ENCODE data around the gene PAIP1. TPM values are rescaled to one million over a fixed set of nuclear protein-coding genes. Genes with fewer than 3 reads are reported as not detected.
"Not testable (repeated sequence)": the region's sequence is repeated elsewhere in the genome, so short reads cannot be mapped to it uniquely, and the experiment has no call there.

Gene PAIP1
- total RNA-seq, 2 experiments from 2014 or later: 44.2 to 69.2 TPM

DNA sequence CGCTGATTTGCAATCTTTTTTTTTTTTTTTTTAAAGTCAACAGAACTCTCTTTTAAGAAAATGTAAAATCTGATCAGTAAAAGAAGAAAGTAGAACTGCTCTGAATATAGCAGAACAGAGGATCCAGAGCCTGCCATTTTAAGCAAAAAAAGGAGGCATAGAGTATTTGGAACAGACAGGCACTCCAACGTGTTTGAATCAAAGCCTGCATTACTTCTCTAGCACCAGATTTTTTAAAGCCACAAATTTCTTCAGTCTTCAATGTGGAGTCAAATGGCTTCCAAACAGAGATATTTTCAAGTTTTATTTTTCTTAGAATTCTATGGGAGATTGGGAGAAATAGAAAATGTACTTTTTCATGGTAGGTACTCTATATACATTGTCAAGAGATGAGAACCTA lies 5.1 kb downstream of the PAIP1 start:
- ChIA-PET CTCF (ENCODE audit: unreplicated experiment) (no interaction called here), POLR2A (interaction anchor here (0.6 to 1.0 kb wide), 2 partner anchors 53 to 73 kb away, joined by 4 to 5 read pairs; no protein-coding TSS in a partner anchor)
- no peak overlapping the region for H3K4me3 ChIP-seq (ENCODE audit: low read depth, low read length, poor library complexity, severe bottlenecking)
- peaks cover 66% of the 10 kb centered on the region for H3K79me2 ChIP-seq (ENCODE audit: insufficient read depth, low read depth, low read length)
- BruUV-seq (replicated peaks): no TSS peak
- H3K9me2 ChIP-seq (ENCODE audit: insufficient read depth, low read length): no peaks in the 10 kb centered on the region
- no peak overlapping the region for H3K4me2 ChIP-seq (ENCODE audit: low read length)
- DNase-seq (ENCODE audit: low spot score): no peak
- H3K9me3 ChIP-seq (ENCODE audit: low read length): no peaks in the 10 kb centered on the region
- peaks cover 21% of the 10 kb centered on the region; the same call in 1 of the 2 replicates for H4K20me1 ChIP-seq (ENCODE audit: insufficient read depth, low read length)
- peaks cover 83% of the 10 kb centered on the region for H3K36me3 ChIP-seq (ENCODE audit: insufficient read depth, low read length)
- H3K4me1 ChIP-seq (ENCODE audit: insufficient read depth, low read length, poor library complexity, severe bottlenecking): peaks cover 29% of the 10 kb centered on the region
- intact Hi-C loops (cut with micrococcal nuclease; ENCODE audit: unreplicated experiment): no loop called here
- H3K27ac ChIP-seq (ENCODE audit: low read depth, low read length, poor library complexity, severe bottlenecking): no peak overlapping the region
- TF ChIP-seq, protein P1, sequence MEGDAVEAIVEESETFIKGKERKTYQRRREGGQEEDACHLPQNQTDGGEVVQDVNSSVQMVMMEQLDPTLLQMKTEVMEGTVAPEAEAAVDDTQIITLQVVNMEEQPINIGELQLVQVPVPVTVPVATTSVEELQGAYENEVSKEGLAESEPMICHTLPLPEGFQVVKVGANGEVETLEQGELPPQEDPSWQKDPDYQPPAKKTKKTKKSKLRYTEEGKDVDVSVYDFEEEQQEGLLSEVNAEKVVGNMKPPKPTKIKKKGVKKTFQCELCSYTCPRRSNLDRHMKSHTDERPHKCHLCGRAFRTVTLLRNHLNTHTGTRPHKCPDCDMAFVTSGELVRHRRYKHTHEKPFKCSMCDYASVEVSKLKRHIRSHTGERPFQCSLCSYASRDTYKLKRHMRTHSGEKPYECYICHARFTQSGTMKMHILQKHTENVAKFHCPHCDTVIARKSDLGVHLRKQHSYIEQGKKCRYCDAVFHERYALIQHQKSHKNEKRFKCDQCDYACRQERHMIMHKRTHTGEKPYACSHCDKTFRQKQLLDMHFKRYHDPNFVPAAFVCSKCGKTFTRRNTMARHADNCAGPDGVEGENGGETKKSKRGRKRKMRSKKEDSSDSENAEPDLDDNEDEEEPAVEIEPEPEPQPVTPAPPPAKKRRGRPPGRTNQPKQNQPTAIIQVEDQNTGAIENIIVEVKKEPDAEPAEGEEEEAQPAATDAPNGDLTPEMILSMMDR (conservative IDR thresholded peaks at IDR 0.05; ENCODE audit: low read length): no peak
- no peak for TF ChIP-seq EZH2phosphoT487 (IDR thresholded peaks at IDR 0.05; ENCODE audit: borderline replicate concordance, low read depth, low read length)
- no peak overlapping the region for H2AFZ ChIP-seq (ENCODE audit: low read length)

DNA sequence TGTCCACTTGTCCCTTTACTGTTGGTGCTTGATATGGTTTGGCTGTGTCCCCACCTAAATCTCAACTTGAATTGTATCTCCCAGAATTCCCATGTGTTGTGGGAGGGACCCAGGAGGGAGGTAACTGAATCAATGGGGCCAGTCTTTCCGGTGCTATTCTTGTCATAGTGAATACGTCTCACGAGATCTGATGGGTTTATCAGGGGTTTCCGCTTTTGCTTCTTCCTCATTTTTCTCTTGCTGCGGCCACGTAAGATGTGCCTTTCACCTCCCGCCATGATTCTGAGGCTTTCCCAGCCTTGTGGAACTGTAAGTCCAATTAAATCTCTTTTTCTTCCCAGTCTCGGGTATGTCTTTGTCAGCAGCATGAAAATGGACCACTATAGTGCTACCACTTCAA lies 7.6 kb downstream of the PAIP1 start:
- H3K36me3 ChIP-seq (ENCODE audit: insufficient read depth, low read length): peaks cover 96% of the 10 kb centered on the region
- H3K79me2 ChIP-seq (ENCODE audit: insufficient read depth, low read depth, low read length): peaks cover 47% of the 10 kb centered on the region; the same call in 1 of the 2 replicates
- CTCF ChIA-PET (ENCODE audit: unreplicated experiment); H2AFZ ChIP-seq (ENCODE audit: low read length); H3K4me2 ChIP-seq (ENCODE audit: low read length); intact Hi-C loops (cut with micrococcal nuclease; ENCODE audit: unreplicated experiment); H4K20me1 ChIP-seq (ENCODE audit: insufficient read depth, low read length); H3K4me3 ChIP-seq (ENCODE audit: low read depth, low read length, poor library complexity, severe bottlenecking); DNase-seq (ENCODE audit: low spot score); BruUV-seq (replicated peaks); H3K27ac ChIP-seq (ENCODE audit: low read depth, low read length, poor library complexity, severe bottlenecking); H3K9me2 ChIP-seq (ENCODE audit: insufficient read depth, low read length); H3K9me3 ChIP-seq (ENCODE audit: low read length); POLR2A ChIA-PET: not testable (repeated sequence)
- peaks cover 16% of the 10 kb centered on the region for H3K4me1 ChIP-seq (ENCODE audit: insufficient read depth, low read length, poor library complexity, severe bottlenecking)

DNA sequence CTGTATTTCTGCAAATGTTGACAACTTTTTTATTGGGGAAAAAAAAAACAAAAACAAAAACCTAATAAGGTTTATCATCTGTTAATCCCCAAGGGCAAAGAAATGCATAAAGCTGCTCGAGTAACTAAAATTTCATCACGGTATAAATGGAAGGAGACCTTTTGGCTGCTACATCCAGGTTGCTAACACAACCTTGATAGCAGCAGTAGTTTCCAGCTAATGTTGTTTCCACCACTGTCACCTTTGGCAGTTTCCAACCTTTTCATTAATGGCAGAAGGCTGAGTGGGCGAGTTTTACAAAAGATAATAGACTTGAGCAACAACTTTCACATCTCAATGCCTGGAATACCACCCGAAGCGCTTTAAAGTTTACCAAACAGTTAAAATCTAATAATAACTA lies 8.5 kb downstream of the PAIP1 start:
- H3K9me3 ChIP-seq (ENCODE audit: low read length): no peaks in the 10 kb centered on the region
- H3K4me3 ChIP-seq (ENCODE audit: low read depth, low read length, poor library complexity, severe bottlenecking): no peak overlapping the region
- H3K36me3 ChIP-seq (ENCODE audit: insufficient read depth, low read length): peaks cover 94% of the 10 kb centered on the region
- intact Hi-C loops (cut with micrococcal nuclease; ENCODE audit: unreplicated experiment): no loop called here
- no TSS peak for BruUV-seq (replicated peaks)
- peaks cover 38% of the 10 kb centered on the region; the same call in 1 of the 2 replicates for H3K79me2 ChIP-seq (ENCODE audit: insufficient read depth, low read depth, low read length)
- ChIA-PET CTCF (ENCODE audit: unreplicated experiment) (no interaction called here), POLR2A (interaction anchor here (0.7 to 1.4 kb wide), 5 partner anchors 14 to 64 kb away, joined by 3 to 8 read pairs (median 3); partner anchors contain the start of genes C5orf34 and TMEM267)
- no peak overlapping the region for H3K27ac ChIP-seq (ENCODE audit: low read depth, low read length, poor library complexity, severe bottlenecking)
- H3K9me2 ChIP-seq (ENCODE audit: insufficient read depth, low read length): no peaks in the 10 kb centered on the region
- peaks cover 6% of the 10 kb centered on the region for H3K4me1 ChIP-seq (ENCODE audit: insufficient read depth, low read length, poor library complexity, severe bottlenecking)
- TF ChIP-seq, protein P1 (conservative IDR thresholded peaks at IDR 0.05; ENCODE audit: low read length): no peak
- no peak for TF ChIP-seq EZH2phosphoT487 (IDR thresholded peaks at IDR 0.05; ENCODE audit: borderline replicate concordance, low read depth, low read length)
- H3K4me2 ChIP-seq (ENCODE audit: low read length): no peak overlapping the region
- peaks cover 7% of the 10 kb centered on the region; the same call in 1 of the 2 replicates for H4K20me1 ChIP-seq (ENCODE audit: insufficient read depth, low read length)
- H2AFZ ChIP-seq (ENCODE audit: low read length): no peak overlapping the region
- no peak for DNase-seq (ENCODE audit: low spot score)

Data from OCI-LY7 (cell line).